Liver (tissue), 9 donors: ENCODE results near the gene NARF. TPM values are rescaled to one million over a fixed set of nuclear protein-coding genes. Genes with fewer than 3 reads are reported as not detected.

Experiments
- DNase-seq: peaks from one replicate; pipeline ENCODE4 v3.0.0-alpha.2; 2017; ENCODE audit warnings: low spot score
- H3K27ac ChIP-seq, 2 donors: one replicate each; pipeline ENCODE4 v1.7.0; 2013; ENCODE audit warnings: inconsistent platforms in 2 of 2, low read length in 2 of 2, control low read depth in 1 of 2, low read depth in 1 of 2, mild to moderate bottlenecking in 1 of 2
- H3K27me3 ChIP-seq, 4 donors: one replicate each; pipeline versions ENCODE4 v1.6.1 to v1.7.0; 2013; ENCODE audit warnings: low read length in 3 of 4, inconsistent platforms in 1 of 4, mild to moderate bottlenecking in 1 of 4, moderate library complexity in 1 of 4; ENCODE audit not compliant: control insufficient read depth in 4 of 4, insufficient read depth in 4 of 4
- H3K36me3 ChIP-seq, 4 donors: one replicate each; pipeline versions ENCODE4 v1.6.1 to v1.7.0; 2013; ENCODE audit warnings: low read length in 3 of 4, mild to moderate bottlenecking in 3 of 4, low read depth in 1 of 4, moderate library complexity in 1 of 4; ENCODE audit not compliant: control insufficient read depth in 4 of 4, insufficient read depth in 3 of 4
- H3K4me1 ChIP-seq, 4 donors: one replicate each; pipeline versions ENCODE4 v1.6.1 to v1.7.0; 2013; ENCODE audit warnings: low read length in 3 of 4, mild to moderate bottlenecking in 3 of 4, moderate library complexity in 1 of 4; ENCODE audit not compliant: control insufficient read depth in 4 of 4, insufficient read depth in 4 of 4
- H3K4me3 ChIP-seq, 3 donors: one replicate each; pipeline versions ENCODE4 v1.6.1 to v1.7.0; 2013; ENCODE audit warnings: low read length in 3 of 3, control low read depth in 1 of 3, low read depth in 1 of 3, mild to moderate bottlenecking in 1 of 3
- H3K9ac ChIP-seq, 2 donors: one replicate each; pipeline ENCODE4 v1.7.0; 2013; ENCODE audit warnings: low read length in 2 of 2, mild to moderate bottlenecking in 2 of 2, moderate library complexity in 2 of 2, control low read depth in 1 of 2, low read depth in 1 of 2
- H3K9me3 ChIP-seq, 4 donors: one replicate each; pipeline versions ENCODE4 v1.6.1 to v1.7.0; 2013; ENCODE audit warnings: low read length in 3 of 4; ENCODE audit not compliant: control insufficient read depth in 4 of 4
- ATF3 ChIP-seq: IDR thresholded peaks from 2 replicates; pipeline ENCODE4 v1.6.1; 2016; ENCODE audit warnings: antibody characterized with exemption
- CTCF ChIP-seq: fragments of 150-350 bp; IDR thresholded peaks from 2 replicates; pipeline ENCODE4 v1.5.1; 2017; ENCODE audit warnings: improper control_type of control experiment, low read depth, low read length; ENCODE audit not compliant: missing input control
- EGR1 ChIP-seq, 2 donors: IDR thresholded peaks; 2 replicates each; pipeline ENCODE4 v1.6.1; 2016 to 2018; ENCODE audit warnings: antibody characterized with exemption in 2 of 2, low read depth in 2 of 2
- FOXA2 ChIP-seq: IDR thresholded peaks from 2 replicates; pipeline ENCODE4 v1.6.1; 2016; ENCODE audit warnings: antibody characterized with exemption
- GABPA ChIP-seq, 2 donors: IDR thresholded peaks in 1 of 2; conservative IDR thresholded peaks in 1 of 2; 2 replicates each; pipeline ENCODE4 v1.6.1; 2016; ENCODE audit warnings: antibody characterized with exemption in 2 of 2, mild to moderate bottlenecking in 1 of 2, moderate library complexity in 1 of 2
- HNF4A ChIP-seq, 2 donors: conservative IDR thresholded peaks; 2 replicates each; pipeline ENCODE4 v1.6.1; 2016; ENCODE audit warnings: antibody characterized with exemption in 2 of 2, mild to moderate bottlenecking in 2 of 2
- HNF4G ChIP-seq: IDR thresholded peaks from 2 replicates; pipeline ENCODE4 v1.6.1; 2016; ENCODE audit warnings: antibody characterized with exemption
- JUND ChIP-seq, 2 donors: IDR thresholded peaks; 2 replicates each; pipeline ENCODE4 v1.6.1; 2016; ENCODE audit warnings: antibody characterized with exemption in 2 of 2
- MAX ChIP-seq: IDR thresholded peaks from 2 replicates; pipeline ENCODE4 v1.6.1; 2016; ENCODE audit warnings: antibody characterized with exemption
- NR2F2 ChIP-seq: IDR thresholded peaks from 2 replicates; pipeline ENCODE4 v1.6.1; 2016; ENCODE audit warnings: antibody characterized with exemption
- RAD21 ChIP-seq, 2 donors: IDR thresholded peaks; 2 replicates each; pipeline ENCODE4 v1.6.1; 2016; ENCODE audit warnings: antibody characterized with exemption in 2 of 2, mild to moderate bottlenecking in 2 of 2
- RXRA ChIP-seq, 2 donors: IDR thresholded peaks; 2 replicates each; pipeline ENCODE4 v1.6.1; 2017 to 2018; ENCODE audit warnings: antibody characterized with exemption in 2 of 2, mild to moderate bottlenecking in 1 of 2
- SP1 ChIP-seq: IDR thresholded peaks from 2 replicates; pipeline ENCODE4 v1.6.1; 2018; ENCODE audit warnings: antibody characterized with exemption, mild to moderate bottlenecking
- TAF1 ChIP-seq: conservative IDR thresholded peaks from 2 replicates; pipeline ENCODE4 v1.6.1; 2016; ENCODE audit warnings: antibody characterized with exemption, mild to moderate bottlenecking
- YY1 ChIP-seq: IDR thresholded peaks from 2 replicates; pipeline ENCODE4 v1.6.1; 2016; ENCODE audit warnings: antibody characterized with exemption, mild to moderate bottlenecking
- ZBTB33 ChIP-seq: IDR thresholded peaks from 2 replicates; pipeline ENCODE4 v1.6.1; 2016; ENCODE audit warnings: antibody characterized with exemption
- WGBS: extraction: QIAGEN DNeasy Blood & Tissue Kit; methylation state at CpG from one replicate; pipeline ENCODE4 v1.1.7; 2013; 5-methylcytosine and 5-hydroxymethylcytosine counted together
- polyA plus RNA-seq, 2 donors: library from polyadenylated mRNA; stranded (reverse) in 1 of 2; unstranded in 1 of 2; fragments of 200-250 nt in 1 of 2; fragments of >200 nt in 1 of 2; fragmentation: Nextera tagmentation in 1 of 2; extraction: Ambion mirVana in 1 of 2; gene quantifications; one replicate each; pipeline versions ENCODE4 v1.2.1 to v1.2.3, GENCODE V29; 2013 to 2015
- total RNA-seq, 2 donors: library from RNA; depleted of rRNA; stranded (reverse); fragments of >200 nt; gene quantifications; one replicate each; pipeline ENCODE4 v1.2.3, GENCODE V29; 2014
- donor health status: healthy.
- donor health status: healthy.
- donor health status: healthy.
- donor health status: healthy.
- donor health status: healthy.

The NARF gene
- total and polyA plus RNA-seq, 4 donors, result 19.8 to 87.5 (median 26.2) TPM

- H3K36me3 ChIP-seq, result peaks cover 4 to 42% (median 20%) of the 10 kb centered on the region in 4 donors
- H3K9ac ChIP-seq, result no peak overlapping the region
- no peak for TF ChIP-seq JUND (IDR thresholded peaks at IDR 0.05)
- no peak for TF ChIP-seq RXRA (IDR thresholded peaks at IDR 0.05)
- no peak for TF ChIP-seq GABPA (IDR thresholded peaks at IDR 0.05 in 1 of 2, conservative IDR thresholded peaks at IDR 0.05 in 1 of 2)
- no peak for TF ChIP-seq RAD21 (IDR thresholded peaks at IDR 0.05)
- no peak for TF ChIP-seq HNF4G
- no peak for TF ChIP-seq EGR1 (IDR thresholded peaks at IDR 0.05; ENCODE audit: low read depth in 2 of 2)
- 62% methylated on average over 10 of the region's 10 CpGs for WGBS
- peak; percentile 95 for DNase-seq
- no peaks in the 10 kb centered on the region for H3K27me3 ChIP-seq
- H3K4me1 ChIP-seq, result peaks cover 0 to 23% (median 13%) of the 10 kb centered on the region in 4 donors
- no peak overlapping the region for H3K4me3 ChIP-seq
- H3K27ac ChIP-seq, result no peak overlapping the region
- H3K9me3 ChIP-seq, result no peaks in the 10 kb centered on the region
Measured at GRCh38 chr17:82461827-82462524, 3.4 kb downstream of the NARF start.

- no peaks in the 10 kb centered on the region for H3K9me3 ChIP-seq
- 92% methylated on average over 6 of the region's 6 CpGs for WGBS
- H3K4me3 ChIP-seq, result no peak overlapping the region
- no peaks in the 10 kb centered on the region for H3K27me3 ChIP-seq
- TF ChIP-seq MAX (no peak), SP1 (no peak), NR2F2 (no peak), FOXA2 (no peak), RAD21 (IDR thresholded peaks at IDR 0.05) (no peak), CTCF (no peak), HNF4A (conservative IDR thresholded peaks at IDR 0.05) (no peak), HNF4G (no peak), TAF1 (no peak), YY1 (no peak), ATF3 (no peak), GABPA (IDR thresholded peaks at IDR 0.05 in 1 of 2, conservative IDR thresholded peaks at IDR 0.05 in 1 of 2) (no peak), JUND (IDR thresholded peaks at IDR 0.05) (no peak), ZBTB33 (no peak), RXRA (IDR thresholded peaks at IDR 0.05) (no peak)
- peaks cover 0 to 13% (median 7%) of the 10 kb centered on the region in 4 donors for H3K4me1 ChIP-seq
- no peak overlapping the region for H3K27ac ChIP-seq
- DNase-seq, result no peak
- peaks cover 4 to 45% (median 21%) of the 10 kb centered on the region in 4 donors for H3K36me3 ChIP-seq
- no peak overlapping the region for H3K9ac ChIP-seq
Measured at GRCh38 chr17:82463391-82463790, 4.8 kb downstream of the NARF start.
